GM12892 (cell line): Measurements from ENCODE around the gene PSMG1.

Experiments used
- POLR2A ChIP-seq: IDR thresholded peaks from 2 replicates; pipeline ENCODE4 v1.6.1; 2011; ENCODE audit warnings: low read depth, low read length, control low read depth
- TAF1 ChIP-seq: IDR thresholded peaks from 2 replicates; pipeline ENCODE4 v1.6.1; 2011; ENCODE audit warnings: low read depth, mild to moderate bottlenecking, control low read depth, low read length, borderline replicate concordance

- no peak for TF ChIP-seq TAF1
- TF ChIP-seq POLR2A, result no peak
Measured at GRCh38 chr21:39182484-39183271, 573 bp downstream of the PSMG1 start.
